Vagina (tissue), 2 donors: ENCODE data around the gene ZDHHC20.

ENCODE experiments used
- POLR2A ChIP-seq, 2 donors: fragments of 450-650 bp; IDR thresholded peaks; one replicate each; pipeline ENCODE4 v1.6.1; 2017; ENCODE audit warnings: antibody characterized with exemption in 2 of 2, mild to moderate bottlenecking in 2 of 2, moderate library complexity in 2 of 2
- POLR2AphosphoS5 ChIP-seq, 2 donors: sonication (generic); formaldehyde crosslinking; IDR thresholded peaks; one replicate each; pipeline ENCODE4 v1.9.0; 2017; ENCODE audit warnings: antibody characterized with exemption in 2 of 2, mild to moderate bottlenecking in 2 of 2, low read depth in 1 of 2; ENCODE audit not compliant: insufficient read depth in 1 of 2
- TF ChIP-seq, protein P1 (sequence below), 3 experiments: fragments of 450-650 bp in 2 of 3; fragments of 200-600 bp in 1 of 3; sonication (generic) in 1 of 3; IDR thresholded peaks; one replicate each; pipeline ENCODE4 v1.5.1; 2017 to 2019; ENCODE audit warnings: antibody characterized with exemption in 3 of 3, mild to moderate bottlenecking in 2 of 3, moderate library complexity in 2 of 3

- TF ChIP-seq POLR2A (IDR thresholded peaks at IDR 0.05), result no peak
- TF ChIP-seq, protein P1, sequence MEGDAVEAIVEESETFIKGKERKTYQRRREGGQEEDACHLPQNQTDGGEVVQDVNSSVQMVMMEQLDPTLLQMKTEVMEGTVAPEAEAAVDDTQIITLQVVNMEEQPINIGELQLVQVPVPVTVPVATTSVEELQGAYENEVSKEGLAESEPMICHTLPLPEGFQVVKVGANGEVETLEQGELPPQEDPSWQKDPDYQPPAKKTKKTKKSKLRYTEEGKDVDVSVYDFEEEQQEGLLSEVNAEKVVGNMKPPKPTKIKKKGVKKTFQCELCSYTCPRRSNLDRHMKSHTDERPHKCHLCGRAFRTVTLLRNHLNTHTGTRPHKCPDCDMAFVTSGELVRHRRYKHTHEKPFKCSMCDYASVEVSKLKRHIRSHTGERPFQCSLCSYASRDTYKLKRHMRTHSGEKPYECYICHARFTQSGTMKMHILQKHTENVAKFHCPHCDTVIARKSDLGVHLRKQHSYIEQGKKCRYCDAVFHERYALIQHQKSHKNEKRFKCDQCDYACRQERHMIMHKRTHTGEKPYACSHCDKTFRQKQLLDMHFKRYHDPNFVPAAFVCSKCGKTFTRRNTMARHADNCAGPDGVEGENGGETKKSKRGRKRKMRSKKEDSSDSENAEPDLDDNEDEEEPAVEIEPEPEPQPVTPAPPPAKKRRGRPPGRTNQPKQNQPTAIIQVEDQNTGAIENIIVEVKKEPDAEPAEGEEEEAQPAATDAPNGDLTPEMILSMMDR (IDR thresholded peaks at IDR 0.05), result no peak
- TF ChIP-seq POLR2AphosphoS5 (IDR thresholded peaks at IDR 0.05; ENCODE audit: insufficient read depth in 1 of 2, low read depth in 1 of 2), result no peak
Measured at GRCh38 chr13:21443171-21443570, 15.9 kb downstream of the ZDHHC20 start.
